HG03095 (cell line): Measurements from ENCODE around the gene UNC80.

ENCODE experiments used
- ATAC-seq: cut with Tn5 transposase; IDR thresholded peaks from one replicate; pipeline ENCODE4 v1.9.1; 2021; ENCODE audit warnings: moderate library complexity; ENCODE audit not compliant: unreplicated experiment

Gene UNC80

DNA sequence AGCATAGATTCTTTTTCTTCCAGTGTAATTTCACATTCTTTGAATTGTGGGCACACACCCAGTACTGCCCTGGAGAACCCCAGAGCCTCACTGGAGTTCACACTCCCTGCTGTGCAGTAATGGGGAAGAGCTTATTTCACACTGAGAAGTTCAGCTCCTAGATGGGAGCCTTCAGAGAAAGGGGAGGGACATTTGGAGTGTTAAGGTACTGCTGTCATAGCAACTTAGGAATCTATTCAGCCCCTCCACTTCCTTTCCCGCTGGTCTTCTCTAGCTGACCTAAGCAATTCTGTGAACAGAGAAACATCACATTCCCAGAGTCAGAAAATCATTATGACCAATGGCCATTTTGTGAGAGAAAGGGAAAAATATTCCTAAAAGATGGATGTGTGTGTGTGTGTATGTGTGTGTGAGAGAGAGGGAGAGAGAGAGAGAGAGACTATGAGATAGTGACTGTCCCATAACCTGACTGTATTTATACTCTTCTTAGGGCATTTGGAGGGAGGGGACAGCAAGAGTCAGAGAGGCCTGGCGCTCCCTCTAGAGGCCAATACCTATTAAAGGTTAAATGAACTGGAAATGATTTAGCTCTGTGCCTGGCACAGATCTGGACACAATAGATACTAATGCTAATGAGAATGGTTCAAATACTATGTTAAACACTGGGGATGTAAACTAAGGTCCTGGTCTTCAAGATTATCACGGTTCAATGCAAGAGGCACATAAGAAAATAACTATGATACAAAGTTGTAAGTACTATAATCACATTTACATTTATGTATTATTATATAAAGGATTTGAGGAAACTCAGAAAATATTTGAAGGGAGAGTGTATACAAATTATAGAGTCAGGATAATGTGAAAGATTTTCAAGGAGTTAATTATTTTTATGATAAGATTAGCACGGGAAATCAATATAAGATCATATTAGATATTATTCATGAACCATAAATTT, 189.3 kb downstream of the UNC80 start:
- peak; percentile 96 for ATAC-seq

DNA sequence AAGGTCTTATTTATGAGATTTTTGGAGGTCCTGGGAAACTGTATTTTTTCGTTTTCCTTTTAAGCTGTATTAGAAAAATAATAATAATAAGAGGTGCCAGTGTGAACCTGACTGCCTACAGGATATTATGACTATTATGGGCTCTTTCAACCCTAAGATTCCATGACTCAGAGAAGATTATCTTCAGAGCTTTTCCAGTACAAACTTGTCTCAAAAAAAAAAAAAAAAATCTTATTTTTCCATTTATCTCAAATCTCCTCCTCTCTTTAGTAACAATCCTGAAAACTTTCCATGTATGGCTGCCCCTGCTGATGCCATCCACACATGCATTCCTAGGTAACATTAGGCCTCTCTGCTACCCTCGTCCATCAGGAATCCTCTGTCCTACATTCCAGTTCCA, 194.1 kb downstream of the UNC80 start:
- ATAC-seq, result no peak

DNA sequence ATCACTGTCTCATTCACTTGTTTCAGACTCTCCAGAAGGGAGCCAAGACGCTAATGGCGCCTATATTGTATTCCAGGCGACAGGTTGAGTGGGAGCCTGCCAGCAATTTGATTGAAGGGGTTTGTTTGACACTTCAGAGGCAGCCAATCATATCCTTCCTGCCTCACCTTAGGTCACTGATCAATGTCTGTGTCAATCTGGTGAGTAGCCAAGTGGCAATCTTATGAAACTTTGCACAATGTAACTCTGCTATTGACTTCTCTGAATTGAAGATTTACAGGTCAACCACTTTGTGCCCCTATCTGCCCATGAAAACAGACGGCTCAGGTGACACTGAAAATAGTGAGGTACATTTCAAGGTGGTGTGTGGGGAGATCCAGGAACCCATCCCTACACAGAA, 198.1 kb downstream of the UNC80 start:
- no peak for ATAC-seq

DNA sequence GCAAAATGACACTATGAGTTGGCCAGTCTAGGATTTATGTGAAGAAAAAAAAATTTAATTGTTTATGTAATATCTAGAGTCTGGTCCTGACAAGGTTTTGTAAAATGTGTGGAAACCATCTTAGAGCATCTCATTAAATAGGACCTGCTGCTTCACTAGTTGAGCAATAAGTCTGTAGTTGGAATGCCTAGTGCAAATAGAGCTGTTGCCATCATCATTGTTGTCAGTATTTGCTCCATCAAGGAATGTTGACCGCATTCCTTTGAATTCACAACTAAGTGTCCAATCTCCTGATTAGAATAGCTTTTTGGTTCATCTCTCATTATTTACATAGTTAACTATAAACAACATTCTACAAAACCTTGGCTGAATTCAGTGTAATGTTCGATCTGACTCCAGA, 198.6 kb downstream of the UNC80 start:
- no peak for ATAC-seq

DNA sequence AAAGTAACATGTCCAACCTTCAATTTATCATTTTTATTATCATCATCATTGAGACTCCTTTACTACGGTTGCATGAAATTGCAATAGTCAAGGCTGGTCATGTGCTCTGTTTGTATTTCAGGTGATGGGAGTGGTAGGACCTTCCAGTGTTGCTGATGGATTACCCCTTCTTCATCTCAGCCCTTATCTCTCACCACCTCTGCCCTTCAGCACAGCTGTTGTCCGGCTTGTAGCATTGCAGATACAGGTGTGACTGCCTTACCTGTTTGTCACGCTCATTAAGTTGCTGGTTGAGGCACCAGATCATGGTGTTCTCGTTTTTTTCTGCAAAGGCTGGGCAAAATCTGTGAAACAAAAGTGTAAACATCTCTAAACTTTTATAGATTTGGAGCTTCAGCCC, 199.1 kb downstream of the UNC80 start:
- no peak for ATAC-seq

DNA sequence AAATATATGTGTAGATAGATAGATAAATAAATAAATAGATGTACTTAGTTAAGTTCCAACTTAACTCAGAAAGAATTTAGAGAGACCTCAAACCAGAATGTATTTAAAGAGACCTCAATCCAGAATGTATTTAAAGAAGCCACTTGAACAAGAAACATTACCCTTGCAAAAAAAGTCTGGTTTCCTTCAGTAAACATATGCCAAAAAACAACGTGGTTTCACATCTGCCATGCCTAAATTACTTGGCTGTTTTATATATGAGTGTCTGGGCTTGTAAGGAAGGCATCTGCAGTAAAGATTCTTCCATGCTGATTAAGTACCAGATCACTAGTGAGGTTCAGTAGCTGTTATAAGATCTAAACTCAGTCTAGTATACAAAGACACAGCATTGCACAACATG, 201.7 kb downstream of the UNC80 start:
- ATAC-seq, result no peak

DNA sequence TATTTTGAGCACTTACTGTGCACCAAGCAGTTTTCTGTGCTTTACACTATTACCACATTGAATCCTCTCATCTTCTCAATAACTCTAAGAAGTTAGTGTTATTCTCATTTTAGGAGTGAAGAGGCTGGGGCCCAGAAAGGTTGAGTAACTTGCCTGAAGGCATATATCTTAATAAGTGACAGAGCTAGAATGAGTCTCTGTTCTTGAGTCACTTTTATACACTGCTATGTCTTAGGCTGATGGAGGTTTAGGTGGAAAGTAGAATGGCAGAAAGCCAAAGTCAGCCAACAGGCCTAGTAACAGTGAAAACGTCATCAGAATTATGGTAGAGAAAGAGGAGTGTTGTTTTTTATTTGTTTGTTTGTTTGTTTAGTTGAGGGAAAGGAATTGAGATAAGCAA, 202.9 kb downstream of the UNC80 start:
- ATAC-seq, result no peak

DNA sequence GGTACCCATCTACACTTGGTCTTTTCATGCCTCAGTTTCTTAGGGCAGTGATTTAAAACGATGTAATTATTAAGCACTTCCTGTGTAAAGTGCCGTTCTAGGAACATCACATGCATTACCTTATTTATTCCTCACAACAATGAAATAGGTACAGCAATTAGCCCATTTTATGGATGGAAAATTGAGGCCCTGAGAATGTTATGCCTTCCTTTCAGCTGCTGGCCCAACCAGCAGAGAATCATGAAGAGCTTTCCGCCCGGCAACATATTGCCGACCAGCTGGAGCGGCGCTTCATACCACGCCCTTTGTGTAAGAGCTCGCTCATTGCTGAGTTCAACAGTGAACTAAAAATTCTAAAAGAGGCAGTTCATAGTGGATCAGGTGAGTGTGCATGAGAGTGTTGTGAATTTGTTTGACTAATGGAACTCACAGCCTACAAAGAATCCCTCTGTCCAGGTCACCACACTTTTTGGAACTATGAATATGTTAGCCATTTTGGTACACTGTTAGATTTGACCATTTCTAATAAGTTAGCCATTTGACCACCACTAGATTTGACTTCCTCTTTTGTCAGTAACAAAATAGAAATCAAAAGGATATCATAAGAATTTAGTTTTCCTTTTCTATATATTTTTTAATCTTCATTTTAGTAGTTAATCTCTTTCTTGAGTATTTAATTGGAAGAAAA, 205.2 kb downstream of the UNC80 start:
- peak; percentile 70 for ATAC-seq

DNA sequence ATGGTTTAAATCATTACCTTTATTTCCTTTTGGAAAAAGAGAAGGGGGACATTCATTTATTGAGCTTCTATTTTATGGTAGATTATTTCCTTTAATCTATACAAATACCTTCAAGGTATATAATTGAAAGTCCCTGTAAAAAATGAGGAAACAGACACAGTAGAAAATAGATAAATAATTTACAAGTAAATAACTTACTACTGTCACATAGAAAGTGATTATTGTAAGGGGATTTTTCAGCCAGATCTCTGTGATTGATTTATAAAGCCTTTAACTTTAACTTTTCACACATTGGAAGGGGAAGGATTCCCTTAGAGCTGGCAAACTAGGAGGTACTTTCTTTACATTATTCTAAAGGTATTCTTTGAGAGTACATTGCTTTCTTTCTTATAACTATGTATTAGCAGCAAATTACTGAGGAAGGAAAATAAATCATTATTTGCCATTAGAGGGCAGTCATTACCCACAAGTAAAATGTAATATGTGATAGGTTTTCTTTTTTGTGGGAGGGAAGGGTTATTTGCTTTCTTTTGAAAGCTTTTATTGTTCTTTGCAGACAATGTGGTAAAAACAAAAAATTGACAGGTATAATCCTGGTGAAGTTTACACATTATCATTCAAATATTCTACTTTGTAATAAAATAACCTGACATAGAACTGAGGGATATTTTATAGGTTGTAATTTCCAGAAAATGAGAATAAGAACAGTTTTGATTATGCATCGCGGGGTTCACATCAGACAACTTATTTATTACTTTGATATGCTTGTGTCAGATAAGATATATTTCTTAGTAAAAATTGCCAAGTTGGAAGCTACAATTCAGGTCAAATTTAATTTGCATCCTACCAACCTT, 206.0 kb downstream of the UNC80 start:
- ATAC-seq, result peak; percentile 40

DNA sequence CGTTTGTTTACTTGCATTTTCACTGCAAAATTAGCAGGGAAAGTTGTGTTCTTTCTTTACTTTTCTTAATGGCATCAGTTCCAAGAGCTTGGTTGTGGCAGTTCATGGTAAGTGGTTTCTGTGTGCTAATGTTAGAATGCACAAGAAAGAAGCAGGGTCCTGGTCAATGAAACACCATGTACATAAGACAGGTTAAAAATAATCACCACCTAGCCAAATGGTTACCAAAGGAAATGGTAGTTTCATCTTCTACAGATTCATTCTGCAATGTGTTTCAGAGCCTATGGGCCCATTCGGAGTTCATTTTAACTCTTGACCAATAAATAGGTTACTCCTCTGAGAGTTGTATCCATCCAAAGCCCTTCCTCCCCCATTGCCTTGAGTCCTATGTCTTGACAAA, 212.7 kb downstream of the UNC80 start:
- ATAC-seq, result no peak

DNA sequence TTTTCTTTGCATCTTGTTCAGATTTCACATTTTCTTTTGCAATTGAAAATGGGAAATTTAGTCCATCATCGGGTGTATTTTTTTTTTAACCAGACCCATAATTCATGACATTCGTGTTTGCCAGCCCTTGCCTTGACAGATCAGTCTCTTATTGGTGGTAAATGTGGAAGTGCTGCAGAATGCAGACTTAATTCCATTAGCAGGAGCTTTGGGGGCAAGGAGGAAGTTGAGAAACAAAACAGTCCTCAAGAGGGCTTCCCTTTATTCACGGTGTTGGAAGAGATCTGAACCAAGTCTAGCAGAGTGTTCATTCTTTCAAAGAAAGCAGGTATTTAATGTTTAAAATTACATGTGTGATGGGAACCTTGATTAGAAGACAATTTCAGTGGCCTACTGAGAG, 214.2 kb downstream of the UNC80 start:
- ATAC-seq, result no peak

DNA sequence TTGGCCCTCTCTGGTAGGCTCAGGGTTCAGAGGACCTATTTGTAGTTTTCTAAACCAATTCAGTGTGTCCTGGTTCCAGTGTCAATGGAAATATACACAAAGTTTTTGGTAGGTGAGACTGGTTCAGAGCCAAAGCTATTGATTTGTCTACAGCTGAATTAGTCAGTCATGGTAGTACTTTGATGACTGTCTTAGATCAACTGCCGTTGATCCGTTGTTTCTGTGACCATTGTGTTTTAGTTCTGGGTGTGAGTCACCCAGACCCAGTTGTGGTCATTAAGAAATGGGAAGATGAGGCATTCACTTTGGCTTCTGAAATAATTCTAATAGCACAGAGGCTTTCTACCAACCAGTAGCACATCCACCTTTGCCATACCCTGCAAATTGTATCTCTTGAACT, 214.8 kb downstream of the UNC80 start:
- no peak for ATAC-seq

DNA sequence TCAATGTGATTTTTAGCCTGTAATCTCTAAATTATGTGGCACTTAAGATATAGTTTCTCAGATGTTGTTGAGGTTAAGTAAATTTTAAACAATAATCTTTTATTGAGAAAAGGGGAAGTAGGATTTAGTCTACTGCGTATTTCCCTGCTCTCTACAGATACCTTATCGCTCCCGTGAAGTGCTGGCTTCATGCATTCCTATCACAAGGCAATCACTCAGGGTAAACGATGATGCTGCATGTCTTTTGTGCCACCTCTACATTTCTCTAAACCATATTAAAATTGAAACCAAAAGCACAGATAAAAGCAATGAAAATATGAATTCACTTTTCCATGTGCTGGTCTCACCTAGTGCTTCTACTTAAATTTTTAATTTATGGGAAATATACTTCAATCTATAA, 216.4 kb downstream of the UNC80 start:
- no peak for ATAC-seq

DNA sequence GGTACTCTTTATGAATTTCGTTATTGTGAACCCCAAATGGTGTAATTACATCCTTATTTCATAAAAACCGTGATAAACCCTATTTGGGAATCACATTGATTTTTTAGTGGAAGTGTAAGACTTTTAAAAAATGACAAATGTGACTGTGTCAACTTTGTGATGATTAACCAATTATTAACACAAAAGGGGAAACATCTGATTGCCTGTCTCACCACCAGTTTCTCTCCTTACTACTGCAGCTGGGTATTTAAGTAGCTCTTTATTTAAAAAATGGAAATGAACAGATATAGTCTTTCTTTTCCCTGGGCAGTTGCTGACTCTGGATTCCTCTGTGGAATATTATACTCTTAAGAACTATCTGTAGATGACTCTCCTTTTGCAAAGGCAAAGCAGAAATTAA, 219.2 kb downstream of the UNC80 start:
- ATAC-seq, result no peak

DNA sequence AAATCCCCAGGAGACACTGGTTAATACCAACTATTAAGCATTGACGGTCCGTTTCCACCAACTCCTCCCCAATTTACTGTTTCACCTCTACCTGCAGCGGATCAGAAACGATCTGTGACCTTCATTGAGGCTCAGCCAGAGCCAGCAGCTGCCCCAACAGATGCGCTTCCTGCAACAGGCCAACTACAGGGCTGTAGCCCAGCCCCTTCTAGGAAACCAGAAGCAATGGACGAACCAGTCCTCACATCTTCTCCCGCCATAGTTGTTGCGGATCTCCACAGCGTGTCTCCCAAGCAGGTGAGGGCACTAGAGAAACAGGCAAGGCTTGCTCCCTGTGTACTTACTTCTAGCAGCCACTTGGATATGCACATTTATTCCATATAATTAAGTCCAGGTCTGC, 222.3 kb downstream of the UNC80 start:
- no peak for ATAC-seq

DNA sequence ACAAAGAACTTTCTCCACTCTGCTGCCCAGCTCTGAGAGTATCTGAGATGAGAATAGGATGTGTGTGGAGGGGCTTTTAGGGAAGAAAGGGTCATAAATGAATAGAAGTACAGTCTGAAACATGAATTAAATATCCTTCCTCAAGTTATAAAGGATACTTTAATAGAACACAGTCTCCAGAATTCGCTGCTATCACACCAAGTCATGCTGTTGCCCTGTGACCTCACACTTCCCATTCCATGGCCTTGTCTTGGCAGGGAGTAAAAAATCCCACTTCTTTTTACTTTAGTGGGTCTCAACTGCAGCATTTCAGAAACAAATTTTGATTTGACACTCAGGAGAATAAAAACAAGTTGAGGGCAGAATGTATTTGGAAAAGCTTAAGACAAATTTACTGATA, 227.0 kb downstream of the UNC80 start:
- ATAC-seq, result no peak

DNA sequence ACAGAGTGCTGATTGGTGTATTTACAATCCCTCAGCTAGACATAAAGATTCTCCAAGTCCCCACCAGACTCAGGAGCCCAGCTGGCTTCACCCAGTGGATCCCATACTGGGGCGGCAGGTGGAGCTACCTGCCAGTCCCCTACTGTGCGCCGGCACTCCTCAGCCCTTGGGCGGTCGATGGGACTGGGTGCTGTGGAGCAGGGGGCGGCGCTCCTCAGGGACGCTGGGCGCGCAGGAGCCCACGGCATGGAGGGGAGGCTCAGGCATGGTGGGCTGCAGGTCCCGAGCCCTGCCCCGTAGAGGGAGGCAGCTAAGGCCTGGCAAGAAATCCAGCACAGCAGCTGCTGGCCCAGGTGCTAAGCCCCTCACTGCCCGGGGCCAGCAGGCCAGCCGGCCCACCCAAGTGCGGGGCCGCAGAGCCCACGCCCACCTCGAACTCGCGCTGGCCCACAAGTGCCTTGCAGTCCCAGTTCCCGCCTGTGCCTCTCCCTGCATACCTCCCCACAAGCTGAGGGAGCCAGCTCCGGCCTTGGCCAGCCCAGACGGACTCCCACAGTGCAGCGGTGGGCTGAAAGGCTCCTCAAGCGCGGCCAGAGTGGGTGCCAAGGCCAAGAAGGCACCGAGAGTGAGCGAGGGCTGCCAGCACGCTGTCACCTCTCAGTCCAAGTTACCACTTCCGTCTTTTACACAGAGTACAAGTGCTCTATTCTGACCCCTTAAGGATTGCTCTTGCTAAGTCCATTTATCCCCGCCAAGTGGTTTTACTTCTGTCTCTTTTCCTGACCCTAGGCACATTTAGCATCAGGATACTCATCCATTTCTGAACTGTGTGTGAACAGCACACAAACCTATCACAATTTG, 229.1 kb downstream of the UNC80 start:
- no peak for ATAC-seq

DNA sequence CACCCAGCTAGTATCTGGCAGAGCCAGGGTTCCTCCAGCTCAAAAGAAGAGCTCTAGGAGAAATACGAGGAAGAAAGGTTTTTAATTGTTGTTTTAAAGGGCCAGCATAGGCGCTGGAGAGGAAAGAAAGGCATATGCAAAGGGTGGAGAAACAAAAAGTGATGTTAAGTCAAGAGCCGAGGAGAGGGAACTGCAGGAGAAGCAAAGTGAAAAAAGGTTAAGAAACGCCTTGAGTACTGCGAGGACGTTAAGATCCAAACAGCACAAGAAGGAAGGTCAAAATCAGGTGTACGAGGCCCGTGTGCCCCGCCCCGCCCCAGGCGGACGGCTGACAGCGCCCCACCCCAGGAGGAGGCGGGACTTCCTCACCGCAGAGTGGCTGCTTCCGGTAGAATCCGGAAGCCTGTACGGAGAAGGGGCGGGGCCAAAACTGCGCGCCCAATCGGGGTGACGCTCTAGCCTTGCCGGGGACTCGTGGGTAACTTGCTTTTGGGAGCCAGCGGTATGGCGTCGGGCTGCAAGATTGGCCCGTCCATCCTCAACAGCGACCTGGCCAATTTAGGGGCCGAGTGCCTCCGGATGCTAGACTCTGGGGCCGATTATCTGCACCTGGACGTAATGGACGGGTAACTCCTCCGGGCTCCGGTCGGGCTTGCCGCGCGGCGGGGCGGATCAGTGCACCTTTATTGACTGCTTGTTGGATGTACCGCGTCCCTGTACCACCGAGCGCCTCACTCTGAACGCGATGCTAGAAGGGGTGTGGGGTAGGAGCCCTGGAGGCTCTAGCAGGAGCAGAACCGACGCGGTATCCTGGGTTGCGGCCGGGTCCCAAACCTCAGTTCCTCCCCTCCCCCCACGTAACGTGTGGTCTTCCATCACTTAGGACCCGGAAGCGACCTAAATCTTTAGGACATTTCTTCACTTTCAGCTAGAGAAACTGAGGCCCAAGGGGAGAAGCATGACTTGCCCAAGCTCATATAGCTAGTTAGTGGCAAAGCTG, 230.8 kb downstream of the UNC80 start, which contains the start of gene RPE:
Gene RPE (plus strand): TSS at position 481 of the 1,000 bp plus-strand sequence. CDS start 24 bp downstream, at position 505.
- ATAC-seq, result peak; percentile 99

DNA sequence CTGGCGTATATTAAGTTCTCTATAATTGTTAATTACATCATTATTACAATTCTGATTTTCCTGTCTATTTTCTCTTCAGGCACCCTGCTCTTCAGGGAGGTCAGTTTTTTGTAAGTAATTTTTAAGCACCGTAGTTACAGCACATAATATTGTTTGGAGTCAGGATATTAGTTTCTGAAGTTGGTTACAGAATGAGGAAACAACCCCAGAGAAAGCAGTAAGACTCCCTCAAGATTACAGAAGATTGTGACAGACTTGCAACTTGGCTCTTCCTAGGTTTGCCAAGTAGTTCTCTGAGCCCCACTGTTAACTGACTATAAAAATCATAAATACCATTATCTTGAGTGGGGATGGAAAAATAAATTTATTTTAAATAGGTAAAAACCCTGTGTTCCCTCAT, 231.7 kb downstream of the UNC80 start:
- no peak for ATAC-seq
